ENCODE data around the gene SLC44A1.

The SLC44A1 gene

DNA sequence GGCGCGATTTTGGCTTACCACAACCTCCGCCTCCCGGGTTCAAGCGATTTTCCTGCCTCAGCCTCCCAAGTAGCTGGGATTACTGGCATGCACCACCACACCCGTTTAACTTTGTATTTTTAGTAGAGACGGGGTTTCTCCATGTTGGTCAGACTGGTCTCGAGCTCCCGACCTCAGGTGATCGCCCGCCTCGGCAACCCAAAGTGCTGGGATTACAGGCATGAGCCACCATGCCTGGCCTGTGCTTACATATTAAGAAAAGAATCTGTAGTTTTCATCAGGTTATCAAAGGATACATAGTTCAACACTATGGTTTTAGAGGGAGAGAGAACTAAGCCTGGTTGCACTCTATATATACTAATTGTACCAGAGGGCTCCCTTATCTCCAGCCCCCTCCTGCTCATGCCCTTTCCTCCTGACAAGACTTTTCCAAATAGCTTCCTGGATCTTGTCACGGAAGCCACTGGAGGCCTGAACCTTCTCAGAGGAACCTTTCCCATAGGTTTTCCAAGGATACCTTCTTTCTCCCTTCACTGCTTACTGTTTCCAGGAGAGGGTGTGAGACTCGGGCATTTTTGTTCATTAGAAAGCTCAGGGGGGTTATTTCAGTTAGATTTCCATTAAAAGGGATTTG is 53.1 kb downstream of the SLC44A1 start:
- no peak overlapping the region for H3K4me3 ChIP-seq (ENCODE audit: low read depth, low read length)

DNA sequence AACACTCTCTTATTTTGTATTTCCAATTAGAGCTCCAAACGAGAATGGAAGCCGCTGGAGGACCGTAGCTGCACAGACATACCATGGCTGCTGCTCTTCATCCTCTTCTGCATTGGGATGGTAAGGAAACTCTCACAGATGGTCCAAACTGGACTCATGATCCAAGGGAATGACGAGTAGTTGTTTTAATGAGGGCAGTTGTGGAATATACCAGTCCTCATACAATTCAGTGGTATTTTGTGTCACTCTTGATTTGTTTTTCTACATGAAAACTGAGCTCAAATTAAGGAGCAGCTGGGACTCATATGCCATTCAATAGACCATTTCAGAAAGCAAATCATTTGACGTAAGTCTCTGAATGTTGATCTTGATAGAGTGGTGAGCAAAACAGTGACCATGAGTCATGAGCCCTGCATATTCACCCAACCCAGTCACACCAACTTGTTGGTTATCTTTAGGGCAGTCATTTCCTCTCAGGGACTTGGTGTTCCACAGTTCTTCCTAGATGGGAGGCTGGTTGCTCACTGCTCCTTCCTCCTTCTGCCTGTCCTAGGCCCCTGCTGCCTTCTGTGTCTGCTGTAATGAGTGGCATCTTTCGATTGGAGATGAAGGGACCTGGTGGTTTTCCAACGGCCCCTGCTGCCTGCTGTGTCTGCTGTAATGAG is 54.9 kb downstream of the SLC44A1 start:
- H3K4me3 ChIP-seq (ENCODE audit: low read depth, low read length): no peak overlapping the region

DNA sequence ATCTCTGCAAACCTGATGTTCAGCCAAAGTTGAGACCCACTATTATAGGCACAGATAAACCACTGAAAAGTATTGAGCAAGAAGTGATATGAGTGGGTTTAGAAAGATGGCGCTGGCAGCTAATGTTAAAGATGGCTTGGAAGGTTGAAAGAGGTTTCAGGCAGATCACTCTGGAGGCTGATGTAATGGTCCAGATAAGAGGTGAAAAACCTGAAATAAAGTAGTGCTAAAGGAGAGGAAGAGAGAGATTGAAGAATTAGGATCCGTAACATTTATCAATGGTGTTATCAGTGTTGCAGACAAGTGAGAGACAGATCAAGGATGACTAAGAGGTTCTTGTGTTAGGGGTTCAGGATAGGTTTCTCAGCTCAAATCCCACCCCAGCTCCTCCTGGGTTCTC is 58.3 kb downstream of the SLC44A1 start:
- H3K4me3 ChIP-seq (ENCODE audit: low read depth, low read length): no peak overlapping the region

DNA sequence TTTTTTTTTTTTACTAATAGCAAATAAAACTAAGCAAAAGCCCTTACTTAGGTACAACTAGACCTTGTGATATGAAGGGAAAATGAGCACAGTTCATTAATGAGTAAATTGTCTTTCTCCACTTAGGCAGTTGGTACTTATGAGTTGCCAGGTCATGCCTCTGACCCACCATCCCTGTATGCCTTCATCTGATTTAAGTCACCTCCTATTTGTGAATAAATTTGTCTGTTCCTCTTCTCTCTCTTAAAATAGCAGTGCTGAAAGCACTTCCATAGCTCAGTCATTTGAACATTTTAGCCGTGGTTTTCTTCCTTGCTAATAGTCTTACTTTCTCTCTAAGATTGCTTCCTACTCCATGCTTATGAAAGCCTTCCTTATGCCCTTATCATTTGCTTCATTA is 61.4 kb downstream of the SLC44A1 start:
- H3K4me3 ChIP-seq (ENCODE audit: low read depth, low read length): no peak overlapping the region

DNA sequence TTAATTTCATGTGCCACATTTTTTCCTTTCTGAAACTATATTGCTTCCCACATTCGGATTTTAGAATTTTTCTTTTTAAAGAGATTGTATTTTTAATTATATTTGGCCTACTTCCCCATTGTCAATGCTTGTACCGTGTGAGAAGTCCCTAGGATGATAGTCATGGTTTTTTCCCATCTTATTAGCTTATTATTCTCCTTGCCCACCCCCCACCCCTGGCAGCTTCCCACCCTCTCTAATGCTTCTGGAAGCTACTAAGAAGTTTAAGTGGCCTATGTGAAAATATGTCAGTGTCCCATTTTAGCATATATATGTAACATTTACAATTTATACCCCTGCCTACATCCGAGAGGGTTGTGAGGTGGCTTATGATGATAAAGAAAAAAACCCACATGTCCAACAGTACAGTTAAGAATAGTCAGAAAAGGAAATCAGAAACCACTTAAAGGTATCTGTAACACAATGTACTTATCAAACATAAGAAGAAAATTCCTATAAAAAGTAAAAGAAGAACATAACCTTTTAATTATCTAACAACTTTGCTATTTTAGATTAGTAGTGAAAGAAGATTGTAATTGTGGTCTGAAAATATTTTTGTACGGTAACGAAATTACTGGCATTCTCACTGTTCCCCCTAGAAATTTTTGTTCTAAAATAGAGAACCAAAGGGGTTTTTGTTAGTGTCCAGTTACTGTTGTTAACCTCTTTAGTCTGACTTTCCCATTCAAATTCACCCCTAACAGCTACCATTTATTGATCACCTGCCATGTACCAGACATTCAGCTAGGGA is 62.1 kb downstream of the SLC44A1 start:
- no peak overlapping the region for H3K4me3 ChIP-seq (ENCODE audit: low read depth, low read length)

DNA sequence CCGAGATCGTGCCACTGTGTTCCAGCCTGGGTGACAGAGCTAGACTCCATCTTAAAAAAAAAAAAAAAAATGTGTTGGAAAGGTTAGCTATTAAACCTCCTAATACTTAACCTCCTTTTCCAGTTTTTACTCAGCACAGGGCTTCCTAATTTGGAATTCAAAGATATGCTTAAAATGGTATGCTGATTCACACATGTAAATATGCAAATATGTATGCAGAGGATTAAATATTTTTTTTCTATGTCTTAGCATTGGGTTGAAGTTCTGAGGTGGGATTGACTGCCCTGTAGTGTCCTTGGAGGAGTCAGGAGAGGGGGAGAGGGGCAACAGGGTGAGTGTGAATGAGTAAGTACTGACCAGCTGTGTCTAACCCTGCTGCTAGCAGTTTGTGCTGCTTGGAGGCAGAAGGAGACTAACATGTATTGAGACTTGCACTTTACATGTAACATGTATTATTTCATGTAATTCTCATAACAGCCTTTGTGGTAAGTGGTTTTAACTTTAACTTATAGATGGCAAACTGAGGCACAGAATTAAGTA is 63.2 kb downstream of the SLC44A1 start:
- H3K4me3 ChIP-seq (ENCODE audit: low read depth, low read length): no peak overlapping the region

DNA sequence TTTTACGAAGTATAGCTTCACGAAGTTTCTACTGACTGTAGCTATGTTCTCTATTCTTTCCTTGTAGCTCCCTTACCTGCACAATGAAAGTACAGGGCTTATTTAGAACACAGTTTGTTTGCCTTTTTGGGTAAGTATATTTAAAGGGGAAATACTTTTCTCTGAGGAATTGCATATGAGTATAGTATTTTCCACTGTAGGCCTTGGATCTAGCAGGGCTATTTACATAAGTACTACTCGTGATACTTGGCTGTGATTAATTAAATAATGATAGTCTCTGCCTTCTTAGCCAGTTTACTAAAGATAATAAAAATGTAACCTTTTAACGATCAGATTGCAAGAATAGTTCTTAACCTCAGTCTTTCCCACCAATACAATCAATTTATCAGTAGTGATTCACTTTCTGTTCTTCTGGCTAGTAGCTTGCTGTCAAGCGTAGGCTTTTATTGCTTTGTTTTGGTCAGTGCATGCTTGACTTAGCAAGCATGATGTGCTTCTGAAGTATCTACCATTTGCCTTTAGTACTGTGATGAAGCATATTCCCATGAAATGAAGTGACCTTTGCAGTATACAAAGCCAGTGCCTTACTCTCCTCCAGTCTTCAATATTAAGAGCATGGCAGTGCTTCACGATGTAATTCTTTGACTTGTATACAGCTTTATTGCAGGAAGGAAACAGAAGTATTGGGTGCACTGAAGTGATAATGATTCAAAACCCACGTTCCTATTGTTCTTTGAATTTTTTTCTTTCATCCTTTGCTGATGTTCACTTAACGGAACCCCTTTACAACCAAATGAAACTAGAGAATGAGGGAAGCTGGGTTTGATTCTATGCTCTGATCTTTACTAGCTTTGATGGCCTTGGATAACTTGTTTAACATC is 64.2 kb downstream of the SLC44A1 start:
- no peak overlapping the region for H3K4me3 ChIP-seq (ENCODE audit: low read depth, low read length)

DNA sequence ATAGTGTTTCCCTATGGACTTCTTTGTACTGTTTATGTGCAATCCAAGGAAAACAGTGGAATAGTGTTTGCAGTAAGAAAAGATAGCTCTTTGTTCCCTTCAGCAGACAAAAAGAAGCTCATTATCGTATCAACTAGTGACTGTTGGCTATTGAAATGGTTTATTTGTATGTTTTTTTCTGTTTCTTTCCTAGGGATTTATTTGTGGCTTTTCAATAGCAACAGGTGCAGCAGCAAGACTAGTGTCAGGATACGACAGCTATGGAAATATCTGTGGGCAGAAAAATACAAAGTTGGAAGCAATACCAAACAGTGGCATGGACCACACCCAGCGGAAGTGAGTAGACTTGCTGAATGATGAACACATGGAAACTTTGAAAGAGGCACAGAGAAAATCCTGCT is 65.1 kb downstream of the SLC44A1 start:
- no peak overlapping the region for H3K4me3 ChIP-seq (ENCODE audit: low read depth, low read length)

DNA sequence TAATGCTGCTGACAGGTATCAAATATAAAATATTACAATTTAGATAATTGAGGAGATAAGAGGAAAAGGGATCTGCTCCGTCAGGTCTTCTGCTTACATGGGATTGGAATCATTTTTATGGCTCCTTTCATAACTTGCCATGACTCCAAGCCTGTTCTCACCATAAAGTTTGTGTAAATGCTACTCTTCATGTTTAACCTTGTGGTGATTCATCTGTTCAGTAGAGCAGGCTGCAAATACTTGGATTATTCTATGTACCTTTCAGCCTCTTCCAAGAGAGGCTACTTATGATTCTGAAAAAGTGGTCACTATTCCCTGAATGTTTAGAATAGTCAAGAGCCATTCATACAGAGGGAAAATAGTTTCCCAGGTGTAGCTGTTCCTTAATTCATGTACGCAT is 66.9 kb downstream of the SLC44A1 start:
- H3K4me3 ChIP-seq (ENCODE audit: low read depth, low read length): no peak overlapping the region

DNA sequence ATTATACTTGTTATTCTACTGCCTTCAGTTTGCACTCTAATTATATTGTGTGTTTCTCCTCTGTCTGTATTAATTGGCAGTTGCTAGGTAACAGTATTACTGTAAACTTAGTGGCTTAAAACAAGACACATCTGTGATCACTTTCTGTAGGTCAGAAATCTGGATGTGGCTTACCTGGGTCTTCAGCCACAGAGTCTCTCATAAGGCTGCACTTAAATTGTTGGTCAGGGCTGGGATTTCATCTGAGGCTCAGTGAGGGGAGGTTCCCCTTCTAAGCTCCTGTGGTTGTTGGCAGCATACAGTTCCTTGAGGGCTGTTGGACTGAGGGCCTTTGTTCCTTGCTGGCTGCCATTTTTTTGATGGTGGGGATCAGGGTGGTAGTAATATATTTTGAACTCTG is 68.8 kb downstream of the SLC44A1 start:
- H3K4me3 ChIP-seq (ENCODE audit: low read depth, low read length): no peak overlapping the region

DNA sequence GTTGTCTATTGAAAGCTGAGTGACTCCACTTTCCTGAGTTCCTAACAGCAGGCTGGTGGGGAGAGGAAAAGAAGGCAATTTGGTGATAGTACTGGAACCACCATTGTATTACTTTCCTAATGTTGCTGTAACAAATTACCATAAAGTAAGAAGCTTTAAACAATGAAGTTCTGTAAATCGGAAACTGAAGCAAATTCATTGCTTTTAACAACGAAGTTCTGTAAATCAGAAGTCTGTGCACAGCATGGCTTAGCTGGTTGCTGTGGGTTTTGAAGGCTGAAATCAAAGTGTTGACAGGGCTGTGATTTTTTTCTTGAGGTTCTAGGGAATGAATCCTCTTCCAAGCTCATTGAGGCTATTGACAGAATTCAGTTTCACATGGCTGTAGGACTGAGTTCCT is 72.3 kb downstream of the SLC44A1 start:
- H3K4me3 ChIP-seq (ENCODE audit: low read depth, low read length): no peak overlapping the region

DNA sequence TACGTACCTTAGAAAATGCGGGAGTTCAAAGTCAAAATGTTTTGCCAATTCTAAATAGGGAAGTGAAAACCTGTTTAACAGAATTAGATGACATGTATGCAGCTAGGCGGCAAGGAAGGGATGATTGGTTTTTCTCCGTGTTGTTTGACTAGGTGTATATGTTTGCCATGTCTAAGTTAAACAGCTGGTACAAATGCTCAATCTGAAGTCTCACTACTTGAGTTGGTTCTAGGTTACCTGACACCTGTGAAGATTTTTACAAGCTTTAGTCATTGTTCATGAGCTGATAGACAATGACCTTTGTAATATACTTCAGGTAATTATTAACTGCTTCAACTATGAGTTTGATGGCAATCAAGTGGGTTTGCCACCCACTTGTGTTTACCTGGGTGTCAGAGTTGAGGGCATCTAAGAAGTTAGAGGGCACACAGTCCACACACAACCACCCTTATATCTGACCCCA is 74.3 kb downstream of the SLC44A1 start:
- no peak overlapping the region for H3K4me3 ChIP-seq (ENCODE audit: low read depth, low read length)

DNA sequence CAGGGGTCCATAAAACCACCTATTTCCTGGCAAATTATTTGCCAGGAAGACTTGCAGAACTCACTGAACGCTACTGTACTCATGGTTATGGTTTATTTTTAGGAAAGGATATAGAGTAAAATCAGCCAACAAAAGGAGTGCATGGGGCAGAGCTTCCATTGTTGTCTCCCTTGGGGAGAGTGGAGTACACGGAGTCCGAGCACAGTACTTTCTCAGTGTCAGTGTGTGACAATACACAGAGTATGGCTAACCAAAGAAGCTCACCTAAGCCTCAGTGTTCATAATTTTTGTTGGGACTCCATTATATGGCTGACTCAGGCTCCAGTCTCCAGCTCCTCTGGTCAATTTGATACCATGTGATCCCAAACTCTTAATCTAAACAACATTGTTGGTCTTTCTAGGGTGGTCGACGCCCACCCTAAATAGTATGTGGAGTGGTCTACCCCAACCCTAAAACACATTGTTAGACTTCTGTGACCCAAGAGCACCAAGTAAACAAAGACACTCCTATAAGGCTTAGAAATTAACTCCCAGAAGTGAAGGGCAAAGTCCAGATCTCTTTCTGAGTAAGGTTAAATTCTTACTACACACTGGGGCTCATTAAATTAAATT is 74.9 kb downstream of the SLC44A1 start:
- H3K4me3 ChIP-seq (ENCODE audit: low read depth, low read length): no peak overlapping the region

DNA sequence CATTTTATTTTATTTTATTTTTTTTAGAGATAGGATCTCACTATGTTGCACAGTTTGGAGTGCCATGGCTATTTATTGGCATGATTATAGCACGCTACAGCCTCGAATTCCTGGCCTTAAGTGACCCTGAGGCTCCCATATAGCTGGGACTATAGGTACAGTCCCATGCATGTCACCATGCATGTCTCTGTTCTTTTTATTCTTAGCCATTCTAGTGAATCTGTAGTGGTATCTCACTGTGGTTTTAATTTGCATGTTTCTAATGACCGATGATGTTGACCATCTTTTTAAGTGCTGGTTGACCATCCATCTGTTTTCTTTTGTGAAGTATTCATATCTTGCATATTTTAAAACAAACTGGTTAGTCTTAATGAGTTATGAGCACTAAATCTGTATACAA is 76.1 kb downstream of the SLC44A1 start:
- no peak overlapping the region for H3K4me3 ChIP-seq (ENCODE audit: low read depth, low read length)

DNA sequence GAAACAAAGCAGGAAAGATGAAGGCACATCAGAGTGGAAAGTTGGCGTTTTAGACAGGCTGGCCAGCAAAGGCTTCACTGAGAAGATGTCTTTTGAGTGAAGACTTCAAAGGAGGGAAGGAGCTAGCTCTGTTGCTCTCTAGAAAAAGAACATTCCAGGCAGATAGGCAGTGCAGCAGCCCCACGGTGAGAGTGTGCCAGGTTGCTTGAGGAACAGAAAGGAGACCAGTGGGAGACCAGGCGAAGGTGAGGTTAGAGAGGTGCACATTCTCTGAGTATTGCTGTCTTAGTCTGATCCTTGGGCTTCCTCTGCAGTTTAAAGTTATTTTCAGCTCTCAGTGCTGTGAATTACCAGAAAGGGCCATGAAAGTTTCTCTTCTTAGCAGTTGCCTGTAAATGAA is 83.8 kb downstream of the SLC44A1 start:
- no peak overlapping the region for H3K4me3 ChIP-seq (ENCODE audit: low read depth, low read length)

DNA sequence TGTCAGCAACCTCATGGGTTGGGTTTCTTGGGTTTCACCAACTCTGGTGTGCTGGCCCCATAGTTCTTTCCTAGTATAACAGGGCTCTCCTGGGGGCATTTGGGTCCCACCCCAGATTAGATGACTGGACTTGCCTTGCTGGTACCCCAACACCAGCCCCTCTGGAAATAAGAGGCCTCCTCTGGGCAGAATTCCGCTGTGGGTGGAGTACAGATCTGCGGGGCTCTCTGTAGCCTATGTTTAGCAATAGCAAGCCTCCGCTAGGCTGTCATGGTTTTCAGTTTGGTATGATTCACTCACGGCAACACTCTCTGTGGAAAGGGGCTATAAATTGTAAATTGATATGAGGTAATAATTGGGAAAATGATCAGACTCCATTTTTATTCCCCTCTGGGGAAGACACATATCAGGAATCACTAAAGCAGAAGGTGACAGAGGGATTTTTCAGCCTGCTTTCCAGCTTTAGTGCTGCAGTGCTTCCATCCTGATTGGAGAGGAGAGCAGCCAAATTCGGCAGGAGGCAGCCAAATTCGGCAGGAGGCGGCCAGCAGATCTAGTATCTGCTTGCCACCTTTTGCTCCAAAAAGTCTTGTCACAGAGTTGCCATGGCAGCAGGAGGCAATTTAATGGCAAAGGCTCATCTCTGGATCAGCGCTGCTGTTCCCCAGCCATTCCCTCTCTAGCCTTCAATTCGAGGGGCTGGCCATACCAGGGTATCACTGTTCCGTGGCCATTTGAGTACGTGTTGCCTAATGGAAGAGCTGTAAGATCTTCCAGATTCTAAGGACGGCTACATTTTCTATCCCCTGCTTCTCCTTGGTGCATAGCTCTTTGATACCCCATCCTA is 84.6 kb downstream of the SLC44A1 start:
- H3K4me3 ChIP-seq (ENCODE audit: low read depth, low read length): no peak overlapping the region

DNA sequence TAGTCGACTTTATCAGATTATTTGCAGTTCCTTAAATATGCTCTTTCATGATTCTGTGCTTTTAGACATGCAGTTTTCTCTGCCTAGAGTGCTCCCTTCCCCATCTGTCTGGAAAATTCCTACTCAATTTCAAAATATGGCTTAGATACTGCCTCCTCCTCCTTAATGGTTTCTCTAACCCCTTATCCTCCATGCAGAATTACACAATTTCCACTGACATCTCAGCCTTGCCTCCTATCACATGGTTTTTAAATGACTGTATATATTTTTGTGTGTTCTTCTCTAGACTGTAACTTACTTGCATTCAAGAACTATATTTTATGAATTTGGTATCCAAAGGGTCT is 85.2 kb downstream of the SLC44A1 start:
- H3K4me3 ChIP-seq (ENCODE audit: low read depth, low read length): no peak overlapping the region

DNA sequence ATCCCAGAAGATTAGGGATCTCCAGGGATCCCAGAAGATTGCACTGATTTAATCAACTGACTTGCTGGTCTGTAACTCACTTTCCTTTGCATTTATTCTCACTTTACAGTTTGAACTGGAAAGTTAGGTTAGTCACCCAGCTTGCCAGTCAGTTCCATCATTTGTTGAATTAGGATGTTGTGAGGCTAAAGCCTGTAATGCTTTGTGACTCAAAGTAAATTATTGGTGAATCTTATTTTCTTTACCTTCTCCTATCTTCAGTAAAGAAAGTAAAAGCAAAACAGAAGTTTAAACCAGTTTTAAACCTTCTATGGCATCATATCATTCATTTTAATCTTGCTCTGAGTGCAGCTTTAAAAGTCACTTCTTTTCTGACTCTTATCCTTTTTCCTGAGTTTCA is 85.8 kb downstream of the SLC44A1 start:
- no peak overlapping the region for H3K4me3 ChIP-seq (ENCODE audit: low read depth, low read length)

DNA sequence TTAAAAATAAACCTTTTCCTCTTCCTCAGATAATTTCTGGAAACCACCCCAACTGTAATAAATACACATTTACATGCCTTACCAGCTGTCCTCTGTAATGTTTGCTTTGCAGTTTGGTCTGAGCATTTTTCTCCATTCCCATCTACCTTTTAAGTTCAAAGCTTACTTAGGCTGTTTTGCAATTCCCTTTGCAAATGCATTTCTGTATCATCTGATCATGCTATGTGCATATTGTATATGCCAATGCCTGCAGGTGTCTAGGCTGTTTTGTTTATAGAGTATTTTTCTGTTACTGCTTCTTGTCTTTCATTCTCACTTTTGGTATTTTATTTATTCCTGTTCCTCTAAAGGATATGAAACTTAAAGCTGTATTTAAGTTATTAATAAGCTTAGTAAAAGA is 86.3 kb downstream of the SLC44A1 start:
- no peak overlapping the region for H3K4me3 ChIP-seq (ENCODE audit: low read depth, low read length)

DNA sequence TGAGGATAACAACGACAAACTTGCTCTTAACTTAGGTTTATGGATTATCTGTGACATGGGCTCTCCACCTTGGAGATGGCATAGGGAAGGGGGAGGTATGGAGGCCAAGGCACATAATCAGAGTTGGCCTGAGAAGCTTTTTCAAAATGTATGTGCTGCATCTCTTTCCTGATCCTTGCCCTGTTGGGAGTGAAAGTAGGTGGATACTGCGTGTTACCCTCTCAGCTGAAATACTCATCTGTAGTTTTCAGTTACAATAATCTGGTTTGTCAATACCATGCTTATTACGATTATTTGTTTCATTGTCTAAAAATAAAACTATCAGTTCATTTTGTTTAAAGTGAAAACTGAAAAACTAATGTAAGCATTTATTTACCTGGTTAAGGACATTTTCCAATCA is 86.7 kb downstream of the SLC44A1 start:
- no peak overlapping the region for H3K4me3 ChIP-seq (ENCODE audit: low read depth, low read length)

Data from iPS-11a (cell line).